B cell (primary cell): ENCODE measurements around the gene NSF.

ENCODE experiments used
- CTCF ChIP-seq: fragments of 200-600 bp; IDR thresholded peaks from one replicate; pipeline ENCODE4 v1.8.0; 2022; ENCODE audit warnings: antibody characterized with exemption, mild to moderate bottlenecking
- EZH2 ChIP-seq: IDR thresholded peaks from 2 replicates; pipeline ENCODE4 v1.6.1; 2012; ENCODE audit warnings: borderline replicate concordance, low read depth, mild to moderate bottlenecking, moderate library complexity, low read length; ENCODE audit not compliant: insufficient read depth, poor library complexity, severe bottlenecking

GRCh38 chr17:46782250-46782953 is 191.9 kb downstream of the NSF start:
- TF ChIP-seq CTCF, result peak; percentile 68
- TF ChIP-seq EZH2, result no peak
